NOMO-1 treated with DMSO at 0.1 percent for 48 hours (cell line): ENCODE data around the gene S100A1.

Source experiments
- DNase-seq: peaks from one replicate; lab custom pipeline; 2025; ENCODE audit not compliant: unreplicated experiment; lab: John Stamatoyannopoulos, UW

The S100A1 gene

DNA sequence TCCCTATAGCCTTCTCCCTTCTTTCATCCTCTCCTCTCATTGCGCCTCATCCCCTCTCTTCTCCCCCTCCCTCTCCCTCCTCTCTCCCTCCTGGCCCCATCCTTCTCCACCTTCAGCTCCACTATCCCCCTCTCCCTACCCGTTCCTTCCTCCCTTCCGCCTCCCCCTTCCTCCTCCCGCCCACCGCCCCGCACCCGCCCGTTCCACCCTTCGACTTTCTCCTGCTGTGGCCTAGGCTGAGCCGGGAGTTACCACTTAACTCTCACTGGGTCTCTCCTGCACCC lies 51.8 kb downstream of the S100A1 start:
- no peak for DNase-seq
